M059J (cell line): ENCODE data around the gene ASAP2. TPM values are rescaled to one million over a fixed set of nuclear protein-coding genes. Genes with fewer than 3 reads are reported as not detected.
A peak's percentile ranks its signal among the peaks of the same experiment; 100 is the strongest.

Experiments
- DNase-seq: peaks from one replicate; pipeline ENCODE4 v3.0.0-alpha.2; 2012; ENCODE audit warnings: low read depth
- total RNA-seq: library from RNA; depleted of rRNA; stranded (reverse); fragments of >200 nt; shearing (Covaris generic); gene quantifications from 2 replicates; pipeline ENCODE4 v1.2.3, GENCODE V29; 2014

ASAP2 gene
- total RNA-seq, 1 experiment from 2014 or later = 17.2 TPM

DNA sequence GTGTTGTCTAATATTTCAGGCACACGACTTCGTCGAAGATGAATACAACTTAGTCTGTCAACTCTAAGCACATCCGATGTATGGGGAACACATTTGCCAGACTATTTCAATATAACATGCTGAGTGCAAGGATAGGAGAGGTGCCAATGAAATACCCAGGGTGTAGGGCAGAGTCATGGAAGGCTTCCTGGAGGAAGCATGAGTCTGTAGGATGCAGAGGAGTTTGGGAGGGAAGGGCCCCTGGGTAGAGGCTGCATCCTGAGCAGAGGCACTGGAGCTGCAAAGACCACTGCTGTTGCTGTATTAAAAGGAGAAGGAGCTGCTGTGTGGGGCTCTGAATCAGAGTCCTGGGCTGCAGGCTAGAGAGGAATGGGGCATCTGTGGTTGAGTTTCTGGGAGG, 89.9 kb downstream of the ASAP2 start:
- DNase-seq = no peak

DNA sequence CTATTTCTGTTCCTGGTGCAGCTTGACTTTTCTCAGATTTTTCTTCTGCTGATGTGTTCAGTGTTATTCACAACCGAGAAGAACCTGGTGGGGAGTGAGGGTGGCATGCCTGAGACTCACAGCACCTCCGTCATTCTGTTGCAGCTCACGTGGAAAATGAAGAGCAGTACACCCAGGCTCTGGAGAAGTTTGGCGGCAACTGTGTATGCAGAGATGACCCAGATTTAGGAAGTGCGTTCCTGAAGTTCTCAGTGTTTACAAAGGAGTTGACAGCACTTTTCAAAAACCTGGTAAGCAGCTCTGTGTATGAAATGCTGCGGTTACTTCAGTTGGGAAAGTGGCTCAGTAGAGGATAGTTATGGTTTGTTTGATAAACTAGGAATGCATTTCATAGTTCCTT, 90.5 kb downstream of the ASAP2 start:
- no peak for DNase-seq

DNA sequence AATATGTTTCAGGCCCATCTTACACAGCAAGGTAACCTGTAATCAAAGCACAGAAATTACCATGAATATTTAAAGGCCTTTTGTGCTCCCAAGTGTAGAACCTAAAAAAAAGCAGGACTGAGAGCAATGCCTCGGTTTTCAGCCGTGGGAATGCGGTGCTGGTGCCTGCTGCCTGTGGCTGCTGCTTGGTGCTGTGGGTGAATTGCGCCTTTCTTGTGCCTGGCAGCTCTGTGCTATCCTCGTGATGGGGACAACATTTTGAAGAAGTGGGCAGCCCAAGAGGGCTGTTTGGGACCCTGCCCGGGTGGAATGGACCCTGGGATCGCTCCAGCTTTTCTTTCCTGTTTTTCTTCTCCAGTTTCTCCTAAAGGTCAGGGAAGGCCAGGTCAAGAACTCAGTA, 91.2 kb downstream of the ASAP2 start:
- DNase-seq = no peak

DNA sequence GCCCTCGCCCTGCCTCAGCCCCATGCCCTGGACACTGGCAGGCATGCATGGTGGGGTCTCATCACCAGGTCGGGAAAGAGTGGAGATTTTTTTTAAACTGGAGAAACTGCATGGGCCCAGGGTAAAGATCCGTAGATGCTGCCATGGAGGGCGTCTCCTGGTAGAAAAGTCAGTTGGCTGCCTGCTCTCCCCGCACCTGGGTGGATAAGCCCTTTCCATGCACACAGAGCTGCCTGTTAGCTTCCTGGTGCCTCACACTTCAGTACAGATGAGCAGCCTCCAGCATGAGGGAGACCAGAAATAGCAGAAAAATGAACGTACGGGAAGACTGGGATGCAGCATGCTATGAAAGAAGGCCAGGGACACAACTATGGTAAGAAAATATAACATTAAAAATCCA, 92.0 kb downstream of the ASAP2 start:
- DNase-seq = no peak

DNA sequence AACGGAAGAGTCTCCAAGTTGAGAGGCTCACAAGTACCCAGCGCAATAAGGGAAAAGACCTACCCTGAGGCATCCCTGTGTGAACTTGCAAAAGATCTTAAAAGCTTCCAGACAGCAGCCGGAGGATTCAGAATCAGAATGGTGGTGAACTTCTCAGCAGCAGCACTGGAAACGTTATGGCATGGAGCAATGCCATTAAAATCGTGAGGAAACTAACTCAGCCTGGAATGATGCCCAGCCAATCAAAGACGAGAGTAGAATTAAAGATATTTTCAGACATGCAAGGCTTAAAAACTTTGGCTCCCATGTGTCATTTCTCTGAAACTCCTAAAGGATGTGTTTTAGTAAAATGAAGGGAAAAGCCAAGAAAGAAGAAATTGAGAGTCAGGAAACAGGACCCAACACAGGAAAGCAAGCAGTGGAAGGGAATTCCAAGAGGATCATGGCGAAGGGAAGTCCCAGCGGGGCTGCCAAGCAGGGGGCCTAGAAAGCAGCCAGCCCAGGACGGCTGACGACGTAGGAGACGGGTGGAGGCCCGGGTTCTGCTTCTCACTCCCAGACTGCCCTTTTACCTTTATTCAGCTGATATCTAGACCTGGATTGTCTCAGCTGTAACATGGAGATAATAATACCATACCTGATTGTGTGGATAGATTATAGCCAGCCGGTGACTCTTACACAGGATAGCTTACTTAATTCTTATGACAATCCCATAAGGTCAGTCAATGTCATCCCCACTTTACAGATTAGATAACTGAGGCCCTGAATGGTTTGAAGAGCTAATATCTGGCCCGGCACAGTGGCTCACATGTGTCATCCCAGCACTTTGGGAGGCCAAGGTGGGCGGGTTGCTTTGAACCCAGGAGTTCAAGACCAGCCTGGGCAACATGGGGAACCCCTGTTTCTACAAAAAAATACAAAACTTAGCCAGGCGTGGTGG, 92.8 kb downstream of the ASAP2 start:
- no peak for DNase-seq

DNA sequence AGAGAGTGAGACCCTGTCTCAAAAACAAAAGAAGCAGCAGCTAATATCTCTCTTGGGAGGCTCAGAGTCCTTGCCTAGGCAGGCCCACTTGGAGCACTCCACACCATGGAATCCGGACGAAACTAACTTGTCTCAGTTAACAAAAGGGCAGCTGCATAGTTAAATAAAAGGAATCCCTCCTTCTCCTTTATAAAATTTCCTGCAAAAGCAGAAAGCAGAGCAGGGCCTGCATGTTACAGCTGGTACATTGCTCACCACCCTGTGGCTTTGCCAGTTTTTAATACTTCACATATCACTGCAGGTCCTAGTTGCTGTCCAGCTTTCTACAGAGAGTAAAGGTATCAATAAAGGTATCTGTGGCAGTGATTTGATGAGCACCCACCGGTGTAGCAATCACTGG, 93.6 kb downstream of the ASAP2 start:
- no peak for DNase-seq

DNA sequence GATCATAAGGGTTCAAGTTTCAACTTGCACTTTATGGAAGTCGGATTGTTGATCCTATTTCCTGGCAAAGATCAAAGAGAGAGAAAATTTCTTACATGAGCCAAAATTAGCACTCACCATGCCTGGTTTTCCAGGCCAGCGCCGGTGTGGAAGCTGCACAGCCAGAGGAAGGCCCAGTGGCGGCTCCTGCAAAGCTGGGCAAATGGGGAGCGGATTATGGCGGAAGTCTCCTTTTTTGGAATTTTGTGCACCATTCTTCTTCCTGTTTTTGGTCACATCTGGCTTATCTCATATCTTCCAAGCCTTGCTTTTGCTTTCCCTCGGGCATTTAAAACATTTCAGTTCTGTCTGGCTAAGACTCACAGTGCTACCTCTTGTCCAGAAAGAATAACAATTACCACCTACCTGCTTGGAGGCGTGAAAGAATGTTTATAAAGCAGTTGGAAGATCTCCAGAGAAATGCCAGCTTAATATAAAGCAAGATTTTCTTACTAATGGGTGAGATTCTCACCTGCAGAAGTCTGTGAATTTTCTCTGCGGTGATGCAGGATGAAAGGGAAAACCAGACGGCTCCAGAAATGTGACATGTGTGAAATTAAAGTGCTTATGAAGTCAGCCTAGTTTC, 94.3 kb downstream of the ASAP2 start:
- DNase-seq = no peak

DNA sequence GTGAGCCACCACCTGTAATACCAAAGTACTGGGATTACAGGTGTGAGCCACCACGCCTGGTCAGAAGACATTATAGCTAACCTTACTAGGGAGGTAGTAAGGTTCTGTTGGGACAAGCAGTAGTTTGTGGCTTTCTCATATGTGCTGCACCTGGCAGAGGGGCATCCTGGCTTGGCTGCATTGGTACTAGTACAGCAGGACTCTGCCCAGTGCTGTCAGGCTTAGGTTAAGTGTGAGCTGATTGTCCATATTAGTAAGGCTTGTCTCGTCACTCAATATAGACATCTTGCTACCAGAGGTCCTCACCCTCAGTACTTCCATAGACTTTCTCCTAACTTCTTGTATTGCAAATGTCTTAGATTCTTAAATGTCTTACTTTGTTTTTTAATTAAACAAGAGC, 96.1 kb downstream of the ASAP2 start:
- no peak for DNase-seq

DNA sequence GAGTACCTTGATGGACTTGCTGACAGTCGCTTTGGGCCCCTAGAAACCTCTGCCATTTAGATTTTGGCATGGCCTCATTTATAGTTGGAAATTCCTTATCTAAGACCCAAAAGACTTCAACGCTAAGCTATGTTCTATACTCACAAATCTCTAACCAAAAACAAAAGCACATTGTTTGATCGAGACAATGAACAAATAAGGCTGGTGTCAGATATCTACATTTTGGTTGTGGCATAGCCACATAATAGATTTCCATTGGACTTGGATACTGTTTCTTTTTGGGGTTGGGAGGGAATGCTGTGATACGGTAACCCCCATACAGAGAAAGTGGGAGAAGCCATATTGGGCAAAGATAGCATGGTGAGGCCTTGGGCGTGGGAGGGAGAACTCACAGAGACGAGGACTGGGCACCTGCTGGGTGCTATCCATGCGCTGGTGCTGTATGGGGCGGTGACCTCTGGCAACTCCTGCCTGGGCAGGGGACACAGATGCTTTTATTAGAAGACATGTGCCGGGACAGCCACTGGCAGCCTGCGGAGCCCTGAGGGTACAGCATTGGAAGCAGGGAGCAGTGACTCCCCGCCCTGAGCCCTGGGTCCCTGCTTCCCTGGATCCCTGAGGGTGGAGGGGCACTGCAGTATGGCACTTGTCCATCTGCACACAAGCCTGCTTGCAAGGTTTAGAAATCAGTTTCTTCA, 97.1 kb downstream of the ASAP2 start:
- DNase-seq = no peak

DNA sequence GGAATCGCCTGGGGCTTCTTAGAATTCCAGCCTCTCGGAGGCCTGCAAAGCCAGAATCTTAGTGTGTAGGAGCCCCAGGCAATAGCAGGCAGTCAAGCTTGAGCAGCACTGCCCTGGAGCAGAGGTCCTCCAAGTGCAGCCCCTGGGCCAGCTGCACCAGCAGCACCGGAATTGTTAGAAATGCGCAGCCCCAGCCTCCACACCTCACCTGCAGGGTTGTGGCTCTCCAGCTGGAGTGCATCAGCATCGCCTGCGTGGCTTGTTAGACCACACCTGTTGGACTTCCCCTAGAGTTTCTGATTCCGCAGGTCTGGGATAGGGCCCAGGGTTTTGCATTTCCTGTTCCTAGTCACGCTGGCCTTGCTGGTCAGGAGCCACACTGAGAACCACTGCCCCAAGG, 100.3 kb downstream of the ASAP2 start:
- DNase-seq = no peak

DNA sequence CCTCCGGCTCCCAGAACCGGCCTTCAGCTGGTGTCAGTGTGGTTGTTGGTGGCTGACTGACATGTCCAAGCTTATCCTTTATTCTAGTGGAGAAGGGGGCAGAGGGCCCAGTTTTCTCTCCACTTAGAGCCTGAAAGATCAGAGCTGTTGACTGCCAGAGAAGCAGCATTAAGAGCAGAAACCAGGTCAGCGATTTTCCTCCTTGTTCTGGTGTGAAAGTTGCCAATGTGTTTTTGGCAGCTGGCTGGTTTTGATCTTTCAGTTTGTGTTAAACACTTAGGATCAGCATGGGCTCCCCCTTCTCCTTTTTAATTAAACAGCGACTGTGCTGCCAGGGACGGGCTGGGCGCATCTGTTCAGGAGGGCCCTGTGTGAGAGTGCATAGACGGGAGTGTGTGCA, 100.9 kb downstream of the ASAP2 start:
- no peak for DNase-seq

DNA sequence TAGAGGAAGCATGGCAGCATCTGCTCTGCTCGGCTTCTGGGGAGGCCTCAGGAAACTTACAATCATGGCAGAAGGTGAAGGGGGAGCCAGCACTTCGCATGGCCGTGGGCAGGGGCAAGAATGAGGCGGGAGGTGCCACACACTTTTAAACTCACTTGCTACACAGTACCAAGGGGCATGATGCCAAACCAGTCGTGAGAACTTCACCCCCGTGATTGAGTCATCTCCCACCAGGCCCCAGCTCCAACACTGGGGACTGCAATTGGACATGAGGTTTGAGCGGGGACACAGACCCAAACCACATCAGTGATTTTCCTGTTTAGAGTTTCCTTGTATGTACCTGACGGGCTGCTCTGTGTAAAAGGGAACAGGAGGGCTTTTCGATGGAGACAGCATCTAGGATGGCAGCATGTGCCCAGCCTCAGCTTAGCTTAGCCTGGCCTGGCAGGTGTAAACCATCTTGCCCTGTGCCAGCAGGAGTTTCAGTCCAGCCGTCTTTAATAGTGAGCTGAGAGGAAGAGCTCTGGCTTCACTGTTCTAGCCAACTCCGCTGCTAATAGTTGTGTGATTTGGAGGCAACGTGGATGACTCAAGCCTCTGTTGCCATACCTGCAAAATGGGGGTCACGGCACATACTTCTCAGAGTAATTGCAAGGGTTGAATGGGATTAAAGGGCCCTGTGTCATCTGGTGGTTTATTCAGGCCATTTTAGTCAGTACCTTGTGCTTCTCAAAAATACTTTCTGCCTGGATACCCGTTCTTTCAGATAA, 101.8 kb downstream of the ASAP2 start:
- peak; percentile 84 for DNase-seq

DNA sequence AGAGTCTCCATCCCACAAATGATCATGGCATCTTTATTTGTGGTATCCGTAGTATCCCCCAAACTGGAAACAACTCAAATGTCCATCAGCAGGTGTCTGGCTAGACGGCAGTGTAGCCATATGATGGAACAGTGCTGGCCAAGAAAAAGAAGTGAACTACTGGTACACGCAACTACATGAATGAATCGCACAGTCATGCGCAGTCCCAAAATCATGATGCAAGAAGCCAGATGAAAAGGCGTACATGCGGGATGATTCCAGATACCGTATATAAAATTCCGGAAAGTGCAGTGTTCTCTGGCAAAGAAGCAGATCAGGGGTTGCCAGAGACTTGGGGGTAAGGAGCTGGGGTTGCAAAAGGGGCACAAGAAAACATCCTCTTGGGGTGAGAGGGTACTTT, 102.5 kb downstream of the ASAP2 start:
- no peak for DNase-seq

DNA sequence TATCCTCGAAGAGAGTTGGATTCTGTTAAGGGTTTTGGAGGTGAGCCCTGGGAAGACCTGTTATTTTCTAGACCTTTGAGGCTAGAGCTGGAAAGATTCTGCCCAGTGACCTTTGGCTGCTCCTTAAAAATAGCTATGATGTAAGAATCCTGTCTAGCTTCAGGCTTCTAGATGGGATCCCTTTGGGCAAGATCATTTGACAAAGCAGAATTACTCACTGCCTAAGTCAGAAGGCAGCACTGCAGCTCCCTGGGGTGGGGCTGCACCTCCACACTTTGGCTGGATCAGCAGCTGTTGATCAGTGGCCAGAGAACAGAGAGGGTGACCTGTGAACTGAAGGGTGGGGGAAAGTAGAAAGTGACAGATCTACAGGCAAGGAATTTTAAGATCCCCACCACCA, 103.8 kb downstream of the ASAP2 start:
- DNase-seq = peak; percentile 90

DNA sequence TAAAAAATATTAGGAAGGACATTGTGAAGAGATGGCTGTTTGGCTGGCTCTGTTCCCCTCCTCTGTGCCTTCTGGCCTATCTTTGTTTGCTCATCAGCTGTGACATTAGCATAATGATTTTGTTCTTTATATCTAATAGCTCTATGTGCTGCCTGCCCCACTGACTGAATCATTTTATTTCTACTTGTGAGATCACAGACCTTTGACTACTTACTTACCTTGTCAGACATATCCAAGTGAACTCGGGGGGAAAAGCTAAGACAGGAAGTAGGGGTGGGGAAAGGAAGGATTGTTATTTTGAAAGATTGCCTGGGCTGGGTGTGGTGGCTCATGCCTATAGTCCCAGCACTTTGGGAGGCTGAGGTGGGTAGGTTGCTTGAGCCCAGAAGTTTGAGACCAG, 104.2 kb downstream of the ASAP2 start:
- peak; percentile 64 for DNase-seq

DNA sequence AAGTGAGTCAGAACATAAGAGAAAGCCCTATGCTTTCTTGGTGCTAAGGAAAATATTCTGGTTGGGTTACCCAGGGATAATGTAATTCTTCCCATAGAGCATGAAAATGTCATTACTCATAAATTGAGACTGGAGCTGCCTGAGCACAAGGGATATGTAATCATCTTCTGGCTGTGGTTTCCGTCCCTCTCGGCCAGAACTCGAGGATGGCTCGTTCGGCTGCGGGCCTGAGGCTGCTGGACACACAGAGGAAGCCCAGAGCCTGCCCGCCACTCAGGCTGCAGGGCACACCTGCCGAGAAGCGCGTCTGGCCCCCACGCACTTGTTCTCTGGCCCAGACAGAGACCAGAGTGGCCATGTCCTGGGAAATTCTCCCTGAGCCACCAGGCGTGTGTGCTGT, 104.9 kb downstream of the ASAP2 start:
- peak; percentile 87 for DNase-seq

DNA sequence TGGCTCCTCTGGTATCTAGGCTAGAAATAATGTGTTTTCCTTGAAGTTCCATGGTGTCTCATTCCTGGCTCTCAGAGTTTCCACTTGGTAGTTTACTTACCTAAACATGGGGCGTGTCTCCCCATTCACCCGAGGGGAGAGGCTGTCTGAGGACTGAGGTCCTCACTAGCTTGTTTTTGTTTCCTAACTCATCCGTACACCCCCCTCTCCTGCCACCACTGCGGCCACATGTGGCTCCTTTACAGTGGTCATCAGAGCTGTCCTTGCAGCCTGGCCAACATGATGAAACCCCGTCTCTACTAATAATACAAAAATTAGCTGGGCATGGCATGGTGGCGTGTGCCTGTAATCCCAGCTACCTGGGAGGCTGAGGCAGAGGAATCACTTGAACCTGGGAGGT, 106.0 kb downstream of the ASAP2 start:
- DNase-seq = no peak

DNA sequence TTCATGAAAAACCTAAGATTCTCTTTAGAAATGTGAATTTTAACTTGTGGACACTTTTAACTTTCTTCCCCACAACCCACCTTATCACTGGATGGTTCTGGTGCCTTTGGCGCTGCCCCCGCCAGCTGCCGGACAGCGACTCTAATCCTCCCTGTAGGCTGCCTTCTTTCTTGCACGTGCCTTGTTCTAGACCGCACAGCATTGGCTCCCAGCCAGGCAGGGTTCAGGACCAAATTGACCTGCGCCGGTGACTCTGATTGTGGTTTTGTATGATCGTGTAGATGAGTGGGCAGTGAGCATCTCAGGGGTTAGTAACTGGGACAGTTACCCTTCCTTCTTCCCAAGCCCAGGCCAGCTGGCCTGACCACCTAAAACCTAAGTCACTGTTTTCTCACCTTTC, 106.8 kb downstream of the ASAP2 start:
- no peak for DNase-seq

DNA sequence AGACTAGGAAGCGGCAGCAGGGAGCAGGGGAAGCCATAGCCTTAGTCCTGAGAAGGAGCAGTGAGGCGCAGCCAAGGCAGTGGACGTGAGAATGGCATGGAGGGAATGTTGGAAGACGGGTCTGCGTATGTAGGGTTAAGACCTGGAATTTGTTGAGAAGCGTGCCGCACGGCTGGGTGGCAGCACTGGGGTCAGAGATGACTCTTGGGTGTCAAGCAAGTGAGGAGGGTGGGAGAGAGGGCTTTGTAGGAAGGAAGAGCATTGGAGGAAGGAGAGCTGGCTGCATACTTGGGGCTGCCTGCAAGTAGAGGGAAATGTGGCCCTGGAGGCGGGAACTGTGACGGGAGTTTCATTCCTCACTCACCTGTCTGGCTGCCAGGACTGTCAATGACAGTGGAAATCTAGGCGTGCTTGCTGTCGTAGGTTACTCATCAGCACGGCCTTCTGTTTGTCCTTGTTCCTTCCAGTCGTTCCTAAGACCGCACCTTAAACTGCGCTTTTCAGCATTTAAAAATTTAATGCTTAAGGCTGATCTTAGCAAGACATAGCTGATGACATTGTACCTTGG, 108.8 kb downstream of the ASAP2 start:
- DNase-seq = no peak

DNA sequence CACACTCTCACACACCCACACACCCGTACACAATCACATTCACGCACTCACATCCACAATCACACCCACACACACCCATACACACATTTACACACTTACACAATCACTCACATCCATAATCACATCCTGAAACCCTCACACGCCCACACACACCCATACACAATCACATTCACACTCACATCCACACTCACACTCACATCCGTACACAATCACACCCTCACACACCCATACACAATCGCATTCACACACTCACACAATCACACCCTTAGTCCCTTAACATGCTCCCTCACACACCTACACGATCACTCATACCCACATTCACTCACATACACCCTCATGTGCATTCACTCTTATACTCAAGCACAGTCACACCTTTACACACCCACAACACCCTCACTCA, 110.9 kb downstream of the ASAP2 start:
- DNase-seq = no peak

DNA sequence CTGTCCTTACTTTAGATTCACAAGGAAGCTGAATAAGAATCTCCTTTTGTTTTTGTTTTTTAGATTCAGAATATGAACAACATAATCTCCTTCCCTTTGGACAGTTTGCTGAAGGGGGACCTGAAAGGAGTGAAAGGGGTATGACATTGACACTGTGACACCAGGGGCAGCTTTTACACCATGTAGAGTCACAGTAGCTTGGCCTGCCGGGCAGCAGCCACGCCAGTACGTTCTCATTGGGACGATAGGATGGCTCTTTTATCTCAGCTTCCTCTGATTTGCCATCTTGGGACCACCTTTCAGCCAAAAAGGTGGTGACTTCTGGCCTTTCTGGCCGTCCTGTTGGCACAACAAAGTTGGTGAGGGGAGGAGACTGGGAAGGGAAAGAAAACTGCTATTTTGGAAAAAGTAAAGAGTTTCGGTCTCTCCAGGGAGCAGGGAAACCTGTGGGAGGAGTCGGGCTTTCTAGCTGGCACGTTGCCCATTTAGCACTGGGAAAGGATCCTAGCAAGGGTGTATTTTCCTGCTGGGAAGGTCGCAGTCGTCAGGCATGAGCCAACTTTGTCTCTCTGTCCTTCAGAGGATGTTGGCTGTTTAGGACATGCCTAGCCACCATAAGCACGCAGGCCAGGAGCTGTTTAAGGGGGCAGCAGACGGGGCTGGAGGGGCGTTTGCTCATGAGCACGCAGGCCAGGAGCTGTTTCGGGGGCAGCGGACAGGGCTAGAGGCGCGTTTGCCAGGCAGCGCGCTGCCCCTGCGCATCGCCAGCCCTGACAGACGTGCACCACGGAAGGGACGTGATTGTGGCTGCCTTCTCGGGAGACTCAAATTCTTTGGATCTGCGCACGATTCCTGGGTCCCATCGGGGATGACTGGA, 112.1 kb downstream of the ASAP2 start:
- DNase-seq = no peak
